ENCODE data around the gene IFNL3.

Gene IFNL3

DNA sequence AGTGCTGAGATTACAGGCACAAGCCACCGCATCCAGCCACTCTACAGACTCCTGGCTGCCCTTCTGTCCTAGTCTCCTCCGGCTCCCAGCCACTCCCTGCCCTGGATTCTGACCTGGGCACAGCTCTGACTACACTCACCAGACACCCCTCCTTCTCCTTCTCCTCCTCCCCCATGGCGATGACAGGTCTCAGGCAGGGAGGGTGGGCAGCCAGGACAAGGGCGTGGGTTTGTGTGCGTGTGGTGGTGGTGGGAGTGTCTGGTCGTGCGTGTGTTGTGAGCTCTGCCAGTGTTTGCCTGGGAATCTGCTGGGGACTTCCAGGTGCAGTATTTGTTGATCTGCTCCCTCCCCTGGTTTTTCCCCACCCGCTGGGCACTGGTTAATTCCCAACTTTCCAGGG is 51.0 kb downstream of the IFNL3 start:
- DNase-seq (ENCODE audit: low read depth): no peak

Data from stimulated activated CD4-positive, alpha-beta T cell treated with anti-CD3 and anti-CD28 coated beads, Interleukin-2, amount 100 ng/mL, for 4 hours (primary cell).